ENCODE results near the gene SPTBN4.
"Not testable (repeated sequence)": the region's sequence is repeated elsewhere in the genome, so short reads cannot be mapped to it uniquely, and the experiment has no call there.

The SPTBN4 gene

DNA sequence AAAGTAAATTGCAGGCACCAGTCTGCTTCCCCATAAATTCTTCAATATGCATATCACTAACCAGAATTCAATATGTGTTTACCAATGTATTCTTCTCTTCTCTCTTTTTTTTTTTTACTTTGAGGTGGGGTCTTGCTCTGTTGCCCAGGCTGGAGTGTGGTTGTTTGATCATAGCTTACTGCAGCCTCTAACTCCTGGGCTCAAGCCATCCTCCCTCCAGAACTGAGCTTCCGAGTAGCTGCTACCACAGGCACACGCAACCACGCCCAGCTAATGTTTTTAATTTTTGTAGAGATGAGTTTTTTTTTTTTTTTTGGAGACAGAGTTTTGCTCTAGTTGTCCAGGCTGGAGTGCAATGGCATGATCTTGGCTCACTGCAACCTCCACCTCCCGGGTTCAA, 151.2 kb downstream of the SPTBN4 start:
- DNase-seq (ENCODE audit: low read depth, low spot score) = no peak

GRCh38 chr19:40619333-40620160, 152.7 kb downstream of the SPTBN4 start:
- DNase-seq (ENCODE audit: low read depth, low spot score) = no peak

DNA sequence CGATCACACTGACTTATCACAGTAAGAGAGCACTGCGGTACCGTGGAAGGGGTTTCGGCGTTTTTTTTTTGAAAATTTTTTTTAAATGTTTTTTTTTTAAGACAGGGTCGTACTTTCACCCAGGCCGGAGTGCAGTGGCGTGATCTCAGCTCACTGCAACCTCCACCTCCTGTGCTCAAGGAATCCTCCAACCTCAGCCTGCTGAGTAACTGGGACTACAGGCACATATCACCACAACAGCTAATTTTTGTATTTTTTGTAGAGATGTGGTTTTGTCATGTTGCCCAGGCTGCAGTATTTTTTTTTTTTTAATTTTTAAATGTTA, 153.3 kb downstream of the SPTBN4 start:
- DNase-seq (ENCODE audit: low read depth, low spot score) = no peak

GRCh38 chr19:40621283-40621682, 154.5 kb downstream of the SPTBN4 start:
- no peak for DNase-seq (ENCODE audit: low read depth, low spot score)

- no peak for DNase-seq (ENCODE audit: low read depth, low spot score)
These were observed 155.4 kb downstream of the SPTBN4 start for GRCh38 chr19:40621966-40622772.

GRCh38 chr19:40622773-40623075, 155.9 kb downstream of the SPTBN4 start:
- no peak for DNase-seq (ENCODE audit: low read depth, low spot score)

- no peak for DNase-seq (ENCODE audit: low read depth, low spot score)
These were observed 156.8 kb downstream of the SPTBN4 start for GRCh38 chr19:40623403-40624251.

DNA sequence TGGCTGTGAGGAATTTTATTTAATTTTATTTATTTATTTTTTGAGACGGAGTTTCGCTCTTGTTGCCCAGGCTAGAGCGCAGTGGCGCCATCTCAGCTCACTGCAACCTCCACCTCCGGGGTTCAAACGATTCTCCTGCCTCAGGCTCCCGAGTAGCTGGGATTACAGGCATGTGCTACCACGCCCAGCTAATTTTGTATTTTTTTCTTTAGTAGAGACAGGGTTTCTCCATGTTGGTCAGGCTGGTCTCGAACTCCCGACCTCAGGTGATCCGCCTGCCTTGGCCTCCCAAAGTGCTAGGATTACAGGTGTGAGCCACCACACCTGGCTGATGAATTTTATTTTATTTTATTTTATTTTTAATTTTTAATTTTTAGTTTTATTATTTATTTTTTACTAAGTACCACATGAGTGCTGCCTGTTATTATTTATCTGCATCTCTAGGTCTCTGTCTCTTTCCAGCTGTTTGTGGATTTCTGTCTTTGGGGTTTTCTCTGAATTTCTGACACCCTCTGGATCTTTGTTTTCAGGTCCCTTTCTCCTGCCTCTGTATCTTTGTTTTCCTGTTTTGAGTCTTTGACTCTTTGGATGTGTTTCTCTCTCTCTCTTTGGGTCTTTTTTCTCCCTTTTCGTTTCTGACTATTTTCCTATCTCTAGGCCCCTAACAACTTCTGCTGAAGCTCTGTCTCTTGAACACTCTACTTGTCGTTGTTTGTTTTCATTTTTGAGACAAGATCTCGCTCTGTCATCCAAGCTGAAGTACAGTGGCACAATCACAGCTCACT, 157.8 kb downstream of the SPTBN4 start:
- DNase-seq (ENCODE audit: low read depth, low spot score) = not testable (repeated sequence)

- DNase-seq (ENCODE audit: low read depth, low spot score) = no peak
These were observed 158.8 kb downstream of the SPTBN4 start for GRCh38 chr19:40625406-40626120.
